Measurements from ENCODE around the gene NAV2. TPM values are rescaled to one million over a fixed set of nuclear protein-coding genes. Genes with fewer than 3 reads are reported as not detected.

NAV2 gene, protein sequence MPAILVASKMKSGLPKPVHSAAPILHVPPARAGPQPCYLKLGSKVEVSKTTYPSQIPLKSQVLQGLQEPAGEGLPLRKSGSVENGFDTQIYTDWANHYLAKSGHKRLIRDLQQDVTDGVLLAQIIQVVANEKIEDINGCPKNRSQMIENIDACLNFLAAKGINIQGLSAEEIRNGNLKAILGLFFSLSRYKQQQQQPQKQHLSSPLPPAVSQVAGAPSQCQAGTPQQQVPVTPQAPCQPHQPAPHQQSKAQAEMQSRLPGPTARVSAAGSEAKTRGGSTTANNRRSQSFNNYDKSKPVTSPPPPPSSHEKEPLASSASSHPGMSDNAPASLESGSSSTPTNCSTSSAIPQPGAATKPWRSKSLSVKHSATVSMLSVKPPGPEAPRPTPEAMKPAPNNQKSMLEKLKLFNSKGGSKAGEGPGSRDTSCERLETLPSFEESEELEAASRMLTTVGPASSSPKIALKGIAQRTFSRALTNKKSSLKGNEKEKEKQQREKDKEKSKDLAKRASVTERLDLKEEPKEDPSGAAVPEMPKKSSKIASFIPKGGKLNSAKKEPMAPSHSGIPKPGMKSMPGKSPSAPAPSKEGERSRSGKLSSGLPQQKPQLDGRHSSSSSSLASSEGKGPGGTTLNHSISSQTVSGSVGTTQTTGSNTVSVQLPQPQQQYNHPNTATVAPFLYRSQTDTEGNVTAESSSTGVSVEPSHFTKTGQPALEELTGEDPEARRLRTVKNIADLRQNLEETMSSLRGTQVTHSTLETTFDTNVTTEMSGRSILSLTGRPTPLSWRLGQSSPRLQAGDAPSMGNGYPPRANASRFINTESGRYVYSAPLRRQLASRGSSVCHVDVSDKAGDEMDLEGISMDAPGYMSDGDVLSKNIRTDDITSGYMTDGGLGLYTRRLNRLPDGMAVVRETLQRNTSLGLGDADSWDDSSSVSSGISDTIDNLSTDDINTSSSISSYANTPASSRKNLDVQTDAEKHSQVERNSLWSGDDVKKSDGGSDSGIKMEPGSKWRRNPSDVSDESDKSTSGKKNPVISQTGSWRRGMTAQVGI (N-terminal part only)
- total RNA-seq = 23.4 TPM

GRCh38 chr11:19712281-19713195 is at the start of gene NAV2:
NAV2 (plus strand) TSS chr11:19712837; CDS start chr11:19713696, 859 bp downstream.

DNA sequence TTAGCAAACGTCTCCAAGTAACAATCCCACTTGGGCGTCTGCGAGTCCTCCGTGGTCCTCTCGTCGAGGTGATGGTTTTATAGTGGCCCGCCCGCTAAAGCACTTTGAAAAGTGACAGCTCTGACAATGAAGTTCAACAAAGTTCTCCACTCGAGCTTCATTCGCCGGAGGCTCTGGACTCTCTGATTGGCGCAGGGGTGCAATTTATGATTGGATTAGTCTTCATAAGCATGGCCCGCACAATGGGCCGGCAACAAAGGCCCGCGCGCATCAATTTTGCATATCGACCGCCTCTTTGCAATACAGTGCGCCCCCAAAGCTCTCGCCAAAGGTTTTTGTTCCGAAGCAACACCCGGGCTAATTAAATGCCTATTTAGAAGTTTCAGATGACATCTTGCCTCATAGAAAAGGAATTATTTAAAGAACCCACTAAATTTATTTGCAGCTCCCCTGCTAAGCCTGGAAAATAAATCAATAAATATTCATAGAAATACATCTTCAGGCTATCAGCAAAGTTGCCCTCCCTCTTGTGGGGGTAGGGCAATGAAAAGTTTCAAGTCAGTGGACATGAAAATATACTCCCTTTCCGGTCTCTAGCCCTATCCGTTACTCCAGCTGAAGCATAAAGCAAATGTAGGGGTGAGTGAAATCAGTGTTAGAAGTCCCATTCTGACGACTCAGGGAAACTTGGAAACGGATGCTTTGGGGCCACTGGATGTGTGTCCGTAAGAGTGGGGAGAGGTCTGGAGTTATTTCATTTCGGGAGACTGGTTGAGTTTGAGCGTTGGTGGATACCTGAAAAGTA is 448.0 kb downstream of the NAV2 start, which contains the start of gene DBX1:
Gene DBX1 (minus strand): TSS at position 51 of the 805 bp plus-strand sequence. CDS start 151 bp downstream, outside the sequence.

Measured in camera-type eye (tissue), 1 donor.